Measurements from ENCODE around the gene RNF157. TPM values are rescaled to one million over a fixed set of nuclear protein-coding genes. Genes with fewer than 3 reads are reported as not detected.
A peak's percentile ranks its signal among the peaks of the same experiment; 100 is the strongest.

RNF157 gene
- total and polyA plus RNA-seq, 2 of the 13 experiments (the other 11 are each of a cell fraction or from before 2014, with no cell fraction given): 0.44 to 1.5 TPM

- TF ChIP-seq, protein P1, sequence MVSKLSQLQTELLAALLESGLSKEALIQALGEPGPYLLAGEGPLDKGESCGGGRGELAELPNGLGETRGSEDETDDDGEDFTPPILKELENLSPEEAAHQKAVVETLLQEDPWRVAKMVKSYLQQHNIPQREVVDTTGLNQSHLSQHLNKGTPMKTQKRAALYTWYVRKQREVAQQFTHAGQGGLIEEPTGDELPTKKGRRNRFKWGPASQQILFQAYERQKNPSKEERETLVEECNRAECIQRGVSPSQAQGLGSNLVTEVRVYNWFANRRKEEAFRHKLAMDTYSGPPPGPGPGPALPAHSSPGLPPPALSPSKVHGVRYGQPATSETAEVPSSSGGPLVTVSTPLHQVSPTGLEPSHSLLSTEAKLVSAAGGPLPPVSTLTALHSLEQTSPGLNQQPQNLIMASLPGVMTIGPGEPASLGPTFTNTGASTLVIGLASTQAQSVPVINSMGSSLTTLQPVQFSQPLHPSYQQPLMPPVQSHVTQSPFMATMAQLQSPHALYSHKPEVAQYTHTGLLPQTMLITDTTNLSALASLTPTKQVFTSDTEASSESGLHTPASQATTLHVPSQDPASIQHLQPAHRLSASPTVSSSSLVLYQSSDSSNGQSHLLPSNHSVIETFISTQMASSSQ (IDR thresholded peaks at IDR 0.05; ENCODE audit: low read depth): no peak
- TF ChIP-seq, protein P1 (CRISPR knock-in tag; IDR thresholded peaks at IDR 0.05; ENCODE audit: borderline replicate concordance): no peak
- TF ChIP-seq ZNF574 (CRISPR knock-in tag; IDR thresholded peaks at IDR 0.05) (0 out of 2 replicates have a peak, but pooled peaks have one; percentile 43), ZNF501 (CRISPR knock-in tag; IDR thresholded peaks at IDR 0.05) (peak; percentile 49; the same call in 1 of the 2 replicates), MAFG (CRISPR knock-in tag; IDR thresholded peaks at IDR 0.05) (no peak), SSRP1 (CRISPR knock-in tag; IDR thresholded peaks at IDR 0.05) (no peak), JUN (CRISPR knock-in tag; IDR thresholded peaks at IDR 0.05) (no peak), ZFP82 (CRISPR knock-in tag; IDR thresholded peaks at IDR 0.05; ENCODE audit: borderline replicate concordance) (no peak), KLF15 (CRISPR knock-in tag; IDR thresholded peaks at IDR 0.05; ENCODE audit: borderline replicate concordance) (no peak), KAT8 (CRISPR knock-in tag; IDR thresholded peaks at IDR 0.05) (peak; percentile 25; the same call in 1 of the 2 replicates), FLYWCH1 (CRISPR knock-in tag; IDR thresholded peaks at IDR 0.05) (peak; percentile 64; the same call in 1 of the 2 replicates), CBX2 (IDR thresholded peaks at IDR 0.05; ENCODE audit: low read depth, low read length) (no peak), CBX2 (CRISPR knock-in tag; IDR thresholded peaks at IDR 0.05; ENCODE audit: low read depth) (no peak), REL (CRISPR knock-in tag; conservative IDR thresholded peaks at IDR 0.05) (no peak), STAT5B (CRISPR knock-in tag; IDR thresholded peaks at IDR 0.05) (no peak), ZNF740 (CRISPR knock-in tag; IDR thresholded peaks at IDR 0.05) (no peak), NFIB (CRISPR knock-in tag; IDR thresholded peaks at IDR 0.05; ENCODE audit: borderline replicate concordance) (no peak), ZNF543 (CRISPR knock-in tag; IDR thresholded peaks at IDR 0.05) (no peak), HNRNPH1 (optimal IDR thresholded peaks at IDR 0.05; ENCODE audit: low read depth, low read length) (no peak), ZBTB1 (CRISPR knock-in tag; IDR thresholded peaks at IDR 0.05; ENCODE audit: borderline replicate concordance) (no peak), NCOA1 (CRISPR knock-in tag; IDR thresholded peaks at IDR 0.05) (no peak)
- TF ChIP-seq, protein P2, sequence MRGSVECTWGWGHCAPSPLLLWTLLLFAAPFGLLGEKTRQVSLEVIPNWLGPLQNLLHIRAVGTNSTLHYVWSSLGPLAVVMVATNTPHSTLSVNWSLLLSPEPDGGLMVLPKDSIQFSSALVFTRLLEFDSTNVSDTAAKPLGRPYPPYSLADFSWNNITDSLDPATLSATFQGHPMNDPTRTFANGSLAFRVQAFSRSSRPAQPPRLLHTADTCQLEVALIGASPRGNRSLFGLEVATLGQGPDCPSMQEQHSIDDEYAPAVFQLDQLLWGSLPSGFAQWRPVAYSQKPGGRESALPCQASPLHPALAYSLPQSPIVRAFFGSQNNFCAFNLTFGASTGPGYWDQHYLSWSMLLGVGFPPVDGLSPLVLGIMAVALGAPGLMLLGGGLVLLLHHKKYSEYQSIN (CRISPR knock-in tag; IDR thresholded peaks at IDR 0.05; ENCODE audit: borderline replicate concordance): no peak
These were observed 6.1 kb upstream of the RNF157 start (continued) for GRCh38 chr17:76246080-76247066.
